SU-DHL-6 (cell line): ENCODE results near the gene NCKAP5.

Source experiments
- H2AFZ ChIP-seq: fragments of 200-600 bp; sonication (generic); 2 replicates; pipeline ENCODE4 v1.6.1; 2014; ENCODE audit warnings: low read depth, mild to moderate bottlenecking, moderate library complexity, mixed read lengths, antibody characterized with exemption, low read length; ENCODE audit not compliant: severe bottlenecking
- H3F3A ChIP-seq: fragments of 200-600 bp; shearing (Covaris generic); 2 replicates; pipeline ENCODE4 v1.6.0; 2016; ENCODE audit warnings: antibody characterized with exemption, mild to moderate bottlenecking; ENCODE audit not compliant: insufficient read depth
- H3K27ac ChIP-seq: fragments of 200-600 bp; sonication (generic); 2 replicates; pipeline ENCODE4 v1.5.1; 2016; ENCODE audit warnings: low read depth, mild to moderate bottlenecking, low read length, moderate library complexity, mixed read lengths
- H3K27me3 ChIP-seq: fragments of 200-600 bp; sonication (generic), shearing (Covaris generic); 2 replicates; pipeline ENCODE4 v1.6.0; 2014; ENCODE audit warnings: mild to moderate bottlenecking, low read length
- H3K36me3 ChIP-seq: fragments of 200-600 bp; sonication (generic); 2 replicates; pipeline ENCODE4 v1.6.1; 2014; ENCODE audit warnings: mild to moderate bottlenecking, low read length, mixed read lengths
- H3K4me2 ChIP-seq: fragments of 300-600, 200-600 bp; shearing (Covaris generic), sonication (generic); 2 replicates; pipeline ENCODE4 v1.6.0; 2014; ENCODE audit warnings: low read length, low read depth, mild to moderate bottlenecking; ENCODE audit not compliant: poor library complexity, severe bottlenecking
- H3K4me3 ChIP-seq: fragments of 200-600 bp; sonication (generic); 2 replicates; pipeline ENCODE4 v1.5.1; 2014; ENCODE audit warnings: antibody characterized with exemption, low read length, mild to moderate bottlenecking, mixed read lengths; ENCODE audit not compliant: insufficient read depth, poor library complexity, severe bottlenecking
- H3K79me2 ChIP-seq: fragments of 200-600 bp; sonication (generic); 2 replicates; pipeline ENCODE4 v1.6.1; 2014; ENCODE audit warnings: mild to moderate bottlenecking, low read length, moderate library complexity; ENCODE audit not compliant: insufficient read depth
- H3K9ac ChIP-seq: fragments of 200-600 bp; sonication (generic); 2 replicates; pipeline ENCODE4 v1.7.0; 2014; ENCODE audit warnings: mild to moderate bottlenecking, low read length
- H3K9me2 ChIP-seq: fragments of 200-600 bp; sonication (generic); replicated peaks from 2 replicates; pipeline ENCODE4 v1.6.1; 2014; ENCODE audit warnings: low read length; ENCODE audit not compliant: insufficient read depth
- H3K9me3 ChIP-seq: fragments of 200-600 bp; sonication (generic); 2 replicates; pipeline ENCODE4 v1.6.1; 2014; ENCODE audit warnings: low read length, mixed read lengths; ENCODE audit not compliant: insufficient read depth
- H4K20me1 ChIP-seq: fragments of 200-600 bp; sonication (generic); 2 replicates; pipeline ENCODE4 v1.6.1; 2014; ENCODE audit warnings: low read depth, mild to moderate bottlenecking, antibody characterized with exemption, low read length, moderate library complexity, mixed read lengths
- EZH2phosphoT487 ChIP-seq: fragments of 200-600 bp; sonication (generic), shearing (Covaris generic); conservative IDR thresholded peaks from 2 replicates; pipeline ENCODE4 v1.6.1; 2018; ENCODE audit warnings: mild to moderate bottlenecking, antibody characterized with exemption, low read length, moderate library complexity, mixed read lengths
- TF ChIP-seq, protein P1 (sequence below): fragments of 200-600 bp; sonication (generic); IDR thresholded peaks from one replicate; pipeline ENCODE4 v1.5.1; 2017; ENCODE audit warnings: antibody characterized with exemption, mild to moderate bottlenecking, low read length, moderate library complexity; ENCODE audit not compliant: insufficient read depth, poor library complexity, severe bottlenecking

Gene NCKAP5

DNA sequence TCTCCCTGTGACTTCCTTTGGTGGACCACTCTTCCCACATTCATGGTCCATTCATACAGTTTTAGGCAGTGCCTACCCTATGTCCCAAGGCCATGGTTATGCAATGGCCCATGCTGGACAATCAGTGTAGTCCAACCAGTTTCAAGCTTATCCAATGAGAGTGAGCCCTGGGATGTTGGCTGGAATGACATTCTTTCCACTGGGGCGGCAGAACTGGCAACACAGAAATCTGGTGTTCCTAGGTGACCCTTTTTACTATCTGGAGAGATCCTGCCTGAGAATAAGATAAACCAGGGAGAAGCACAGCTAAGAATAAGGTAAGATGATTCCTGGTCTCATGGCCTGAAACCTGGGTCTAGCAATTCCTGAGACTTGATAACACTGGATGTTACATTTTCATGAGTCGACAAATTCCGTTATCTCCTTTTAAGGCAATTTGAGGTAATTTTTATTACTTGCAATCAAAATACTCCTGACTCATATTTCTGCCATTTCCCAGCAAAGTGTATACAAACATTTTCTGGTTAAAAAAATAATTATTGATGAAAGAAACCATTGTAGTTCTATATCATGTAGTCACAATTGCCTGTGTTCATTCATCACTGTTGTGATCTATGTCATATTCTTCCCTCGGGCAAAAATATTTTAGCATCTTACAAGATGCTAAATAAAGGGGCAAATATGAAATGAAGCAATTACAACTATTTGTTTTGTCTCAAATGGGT is 626.8 kb downstream of the NCKAP5 start:
- Histone ChIP-seq H3K4me3 (no peak overlapping the region), H3K79me2 (no peaks in the 10 kb centered on the region), H3K27ac (no peak overlapping the region), H3K36me3 (no peaks in the 10 kb centered on the region), H3F3A (no peaks in the 10 kb centered on the region), H3K9me3 (no peaks in the 10 kb centered on the region), H4K20me1 (no peaks in the 10 kb centered on the region), H2AFZ (no peak overlapping the region), H3K9ac (no peak overlapping the region), H3K9me2 (no peaks in the 10 kb centered on the region), H3K4me2 (no peak overlapping the region), H3K27me3 (no peaks in the 10 kb centered on the region)
- TF ChIP-seq EZH2phosphoT487 = no peak
- TF ChIP-seq, protein P1, sequence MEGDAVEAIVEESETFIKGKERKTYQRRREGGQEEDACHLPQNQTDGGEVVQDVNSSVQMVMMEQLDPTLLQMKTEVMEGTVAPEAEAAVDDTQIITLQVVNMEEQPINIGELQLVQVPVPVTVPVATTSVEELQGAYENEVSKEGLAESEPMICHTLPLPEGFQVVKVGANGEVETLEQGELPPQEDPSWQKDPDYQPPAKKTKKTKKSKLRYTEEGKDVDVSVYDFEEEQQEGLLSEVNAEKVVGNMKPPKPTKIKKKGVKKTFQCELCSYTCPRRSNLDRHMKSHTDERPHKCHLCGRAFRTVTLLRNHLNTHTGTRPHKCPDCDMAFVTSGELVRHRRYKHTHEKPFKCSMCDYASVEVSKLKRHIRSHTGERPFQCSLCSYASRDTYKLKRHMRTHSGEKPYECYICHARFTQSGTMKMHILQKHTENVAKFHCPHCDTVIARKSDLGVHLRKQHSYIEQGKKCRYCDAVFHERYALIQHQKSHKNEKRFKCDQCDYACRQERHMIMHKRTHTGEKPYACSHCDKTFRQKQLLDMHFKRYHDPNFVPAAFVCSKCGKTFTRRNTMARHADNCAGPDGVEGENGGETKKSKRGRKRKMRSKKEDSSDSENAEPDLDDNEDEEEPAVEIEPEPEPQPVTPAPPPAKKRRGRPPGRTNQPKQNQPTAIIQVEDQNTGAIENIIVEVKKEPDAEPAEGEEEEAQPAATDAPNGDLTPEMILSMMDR = no peak

DNA sequence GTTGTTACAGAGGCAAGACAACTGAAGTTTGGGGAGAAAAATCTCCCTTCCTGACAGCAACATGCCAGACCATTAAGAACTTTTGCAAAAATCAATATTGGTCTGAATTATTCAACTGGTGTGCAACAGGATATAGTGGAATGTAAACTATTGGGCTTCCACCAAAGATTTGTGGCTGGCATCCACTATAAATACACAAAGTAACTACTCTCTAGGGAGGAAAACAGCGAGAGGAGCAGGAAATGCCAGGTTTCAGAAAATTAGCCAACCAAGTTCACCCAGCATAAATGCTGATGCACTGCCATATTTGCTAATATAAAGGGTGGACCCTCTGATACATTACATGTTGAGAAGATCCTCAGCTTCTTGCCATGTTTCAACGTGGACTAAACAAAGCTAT is 630.6 kb downstream of the NCKAP5 start:
- Histone ChIP-seq H3K4me2 (no peak overlapping the region), H3K9me3 (no peaks in the 10 kb centered on the region), H2AFZ (no peak overlapping the region), H3K36me3 (no peaks in the 10 kb centered on the region), H3K27ac (no peak overlapping the region), H3F3A (no peaks in the 10 kb centered on the region), H3K9ac (no peak overlapping the region), H3K4me3 (no peak overlapping the region), H4K20me1 (no peaks in the 10 kb centered on the region), H3K79me2 (no peaks in the 10 kb centered on the region), H3K27me3 (no peaks in the 10 kb centered on the region), H3K9me2 (no peaks in the 10 kb centered on the region)
- TF ChIP-seq EZH2phosphoT487 = no peak
- TF ChIP-seq, protein P1 = no peak

DNA sequence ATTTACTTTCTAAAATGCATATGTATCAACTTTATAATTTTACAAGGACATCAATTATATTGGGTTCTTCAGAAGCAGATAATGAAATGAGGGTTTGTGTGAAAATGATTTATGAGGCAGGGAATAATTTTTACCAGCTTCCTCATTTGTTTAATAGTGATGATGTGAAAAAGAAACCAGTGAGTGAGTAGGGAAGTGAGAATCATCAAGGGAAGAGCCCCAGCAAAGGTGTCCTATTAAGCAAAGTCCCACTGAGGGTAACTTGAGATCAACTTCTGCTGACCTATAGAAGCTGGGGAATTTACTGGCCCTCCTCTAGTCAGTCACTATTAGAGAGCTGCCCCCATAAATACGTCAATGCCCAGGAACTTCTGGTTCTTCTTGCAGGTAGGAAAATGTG is 631.5 kb downstream of the NCKAP5 start:
- no peak overlapping the region for H3K4me2 ChIP-seq
- no peak overlapping the region for H3K27ac ChIP-seq
- no peak overlapping the region for H3K9ac ChIP-seq
- no peak overlapping the region for H3K4me3 ChIP-seq
- no peaks in the 10 kb centered on the region for H3K79me2 ChIP-seq
- TF ChIP-seq, protein P1 = no peak
- no peak for TF ChIP-seq EZH2phosphoT487
- no peaks in the 10 kb centered on the region for H3K9me2 ChIP-seq
- H3F3A ChIP-seq = no peaks in the 10 kb centered on the region
- no peaks in the 10 kb centered on the region for H3K27me3 ChIP-seq
- H4K20me1 ChIP-seq = no peaks in the 10 kb centered on the region
- no peaks in the 10 kb centered on the region for H3K36me3 ChIP-seq
- H2AFZ ChIP-seq = no peak overlapping the region
- no peaks in the 10 kb centered on the region for H3K9me3 ChIP-seq

DNA sequence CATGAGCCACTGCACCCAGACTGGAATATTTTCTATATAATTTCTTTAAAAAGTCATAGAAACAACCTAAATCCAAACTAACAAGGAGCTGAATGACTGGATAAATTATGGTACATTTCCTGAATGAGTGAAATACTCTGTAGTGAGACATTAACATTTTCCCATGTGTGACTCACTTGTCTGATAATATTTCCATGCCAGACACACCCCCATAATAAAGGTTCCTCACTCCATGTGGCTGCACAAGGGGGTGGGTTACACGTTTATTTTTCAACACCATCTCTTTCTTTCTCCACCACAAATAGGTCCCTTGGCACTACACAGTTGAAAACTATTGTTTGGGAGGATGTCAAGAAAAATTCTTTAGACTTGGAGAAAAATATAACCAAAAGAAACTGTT is 632.0 kb downstream of the NCKAP5 start:
- Histone ChIP-seq H3K9me2 (no peaks in the 10 kb centered on the region), H3K27me3 (no peaks in the 10 kb centered on the region), H3F3A (no peaks in the 10 kb centered on the region), H2AFZ (no peak overlapping the region), H4K20me1 (no peaks in the 10 kb centered on the region), H3K27ac (no peak overlapping the region), H3K79me2 (no peaks in the 10 kb centered on the region), H3K4me3 (no peak overlapping the region), H3K9me3 (no peaks in the 10 kb centered on the region), H3K36me3 (no peaks in the 10 kb centered on the region), H3K9ac (no peak overlapping the region), H3K4me2 (no peak overlapping the region)
- TF ChIP-seq EZH2phosphoT487 = no peak
- TF ChIP-seq, protein P1 = no peak
